Liver (tissue), 9 donors: ENCODE measurements around the gene IHH. TPM values are rescaled to one million over a fixed set of nuclear protein-coding genes. Genes with fewer than 3 reads are reported as not detected.

Source experiments
- DNase-seq: peaks from one replicate; pipeline ENCODE4 v3.0.0-alpha.2; 2017; ENCODE audit warnings: low spot score
- H3K27ac ChIP-seq, 2 donors: one replicate each; pipeline ENCODE4 v1.7.0; 2013; ENCODE audit warnings: inconsistent platforms in 2 of 2, low read length in 2 of 2, control low read depth in 1 of 2, low read depth in 1 of 2, mild to moderate bottlenecking in 1 of 2
- H3K27me3 ChIP-seq, 4 donors: one replicate each; pipeline versions ENCODE4 v1.6.1 to v1.7.0; 2013; ENCODE audit warnings: low read length in 3 of 4, inconsistent platforms in 1 of 4, mild to moderate bottlenecking in 1 of 4, moderate library complexity in 1 of 4; ENCODE audit not compliant: control insufficient read depth in 4 of 4, insufficient read depth in 4 of 4
- H3K36me3 ChIP-seq, 4 donors: one replicate each; pipeline versions ENCODE4 v1.6.1 to v1.7.0; 2013; ENCODE audit warnings: low read length in 3 of 4, mild to moderate bottlenecking in 3 of 4, low read depth in 1 of 4, moderate library complexity in 1 of 4; ENCODE audit not compliant: control insufficient read depth in 4 of 4, insufficient read depth in 3 of 4
- H3K4me1 ChIP-seq, 4 donors: one replicate each; pipeline versions ENCODE4 v1.6.1 to v1.7.0; 2013; ENCODE audit warnings: low read length in 3 of 4, mild to moderate bottlenecking in 3 of 4, moderate library complexity in 1 of 4; ENCODE audit not compliant: control insufficient read depth in 4 of 4, insufficient read depth in 4 of 4
- H3K4me3 ChIP-seq, 3 donors: one replicate each; pipeline versions ENCODE4 v1.6.1 to v1.7.0; 2013; ENCODE audit warnings: low read length in 3 of 3, control low read depth in 1 of 3, low read depth in 1 of 3, mild to moderate bottlenecking in 1 of 3
- H3K9ac ChIP-seq, 2 donors: one replicate each; pipeline ENCODE4 v1.7.0; 2013; ENCODE audit warnings: low read length in 2 of 2, mild to moderate bottlenecking in 2 of 2, moderate library complexity in 2 of 2, control low read depth in 1 of 2, low read depth in 1 of 2
- H3K9me3 ChIP-seq, 4 donors: one replicate each; pipeline versions ENCODE4 v1.6.1 to v1.7.0; 2013; ENCODE audit warnings: low read length in 3 of 4; ENCODE audit not compliant: control insufficient read depth in 4 of 4
- EGR1 ChIP-seq, 2 donors: IDR thresholded peaks; 2 replicates each; pipeline ENCODE4 v1.6.1; 2016 to 2018; ENCODE audit warnings: antibody characterized with exemption in 2 of 2, low read depth in 2 of 2
- FOXA1 ChIP-seq: IDR thresholded peaks from 2 replicates; pipeline ENCODE4 v1.6.1; 2016; ENCODE audit warnings: antibody characterized with exemption
- HNF4A ChIP-seq, 2 donors: conservative IDR thresholded peaks; 2 replicates each; pipeline ENCODE4 v1.6.1; 2016; ENCODE audit warnings: antibody characterized with exemption in 2 of 2, mild to moderate bottlenecking in 2 of 2
- RAD21 ChIP-seq, 2 donors: IDR thresholded peaks; 2 replicates each; pipeline ENCODE4 v1.6.1; 2016; ENCODE audit warnings: antibody characterized with exemption in 2 of 2, mild to moderate bottlenecking in 2 of 2
- RXRA ChIP-seq, 2 donors: IDR thresholded peaks; 2 replicates each; pipeline ENCODE4 v1.6.1; 2017 to 2018; ENCODE audit warnings: antibody characterized with exemption in 2 of 2, mild to moderate bottlenecking in 1 of 2
- SP1 ChIP-seq: IDR thresholded peaks from 2 replicates; pipeline ENCODE4 v1.6.1; 2018; ENCODE audit warnings: antibody characterized with exemption, mild to moderate bottlenecking
- YY1 ChIP-seq: IDR thresholded peaks from 2 replicates; pipeline ENCODE4 v1.6.1; 2016; ENCODE audit warnings: antibody characterized with exemption, mild to moderate bottlenecking
- WGBS: extraction: QIAGEN DNeasy Blood & Tissue Kit; methylation state at CpG from one replicate; pipeline ENCODE4 v1.1.7; 2013; 5-methylcytosine and 5-hydroxymethylcytosine counted together
- polyA plus RNA-seq, 2 donors: library from polyadenylated mRNA; stranded (reverse) in 1 of 2; unstranded in 1 of 2; fragments of 200-250 nt in 1 of 2; fragments of >200 nt in 1 of 2; fragmentation: Nextera tagmentation in 1 of 2; extraction: Ambion mirVana in 1 of 2; gene quantifications; one replicate each; pipeline versions ENCODE4 v1.2.1 to v1.2.3, GENCODE V29; 2013 to 2015
- total RNA-seq, 2 donors: library from RNA; depleted of rRNA; stranded (reverse); fragments of >200 nt; gene quantifications; one replicate each; pipeline ENCODE4 v1.2.3, GENCODE V29; 2014
- TF ChIP-seq, protein P1 (sequence below): IDR thresholded peaks from 2 replicates; pipeline ENCODE4 v1.6.1; 2016; ENCODE audit warnings: antibody characterized with exemption
- TF ChIP-seq, protein P2 (sequence below): fragments of 150-350 bp; IDR thresholded peaks from 2 replicates; pipeline ENCODE4 v1.5.1; 2017; ENCODE audit warnings: improper control_type of control experiment, low read depth, low read length; ENCODE audit not compliant: missing input control
- TF ChIP-seq, protein P3 (sequence below): IDR thresholded peaks from 2 replicates; pipeline ENCODE4 v1.6.1; 2016; ENCODE audit warnings: antibody characterized with exemption
- donor health status: healthy.
- donor health status: healthy.
- donor health status: healthy.
- donor health status: healthy.
- donor health status: healthy.

The IHH gene
- total and polyA plus RNA-seq, 4 donors: 0.51 to 2.4 (median 0.79) TPM

DNA sequence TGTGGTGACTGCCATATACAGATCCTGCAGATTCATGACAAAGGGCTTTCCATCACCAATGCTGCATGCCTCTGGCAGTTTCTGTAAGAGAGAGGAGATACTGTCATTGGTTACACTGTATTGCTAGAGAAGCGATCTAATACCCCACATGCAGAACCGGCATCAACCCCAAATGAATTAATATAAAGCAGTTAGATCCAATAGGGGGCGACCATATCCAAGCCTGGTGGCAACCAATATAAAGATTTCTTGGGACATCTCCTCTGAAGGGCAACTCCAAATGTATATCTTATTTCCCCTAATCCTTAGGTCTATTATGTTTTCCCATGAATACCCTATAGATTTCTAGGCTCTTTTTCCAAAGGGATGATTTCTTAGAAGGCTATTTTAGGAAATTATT lies 17.4 kb upstream of the IHH start:
- no peak for DNase-seq
- peaks cover 3 to 24% (median 13%) of the 10 kb centered on the region in 4 donors for H3K36me3 ChIP-seq
- 89% methylated on average over 3 of the region's 3 CpGs for WGBS
- no peak overlapping the region for H3K4me3 ChIP-seq
- no peaks in the 10 kb centered on the region for H3K9me3 ChIP-seq
- H3K9ac ChIP-seq: no peak overlapping the region
- no peaks in the 10 kb centered on the region for H3K27me3 ChIP-seq
- no peak overlapping the region for H3K27ac ChIP-seq
- H3K4me1 ChIP-seq: peaks cover 0 to 22% (median 5%) of the 10 kb centered on the region in 4 donors
- TF ChIP-seq RAD21 (IDR thresholded peaks at IDR 0.05): peak; percentile 32 to 44
- TF ChIP-seq EGR1 (IDR thresholded peaks at IDR 0.05; ENCODE audit: low read depth in 2 of 2): no peak

DNA sequence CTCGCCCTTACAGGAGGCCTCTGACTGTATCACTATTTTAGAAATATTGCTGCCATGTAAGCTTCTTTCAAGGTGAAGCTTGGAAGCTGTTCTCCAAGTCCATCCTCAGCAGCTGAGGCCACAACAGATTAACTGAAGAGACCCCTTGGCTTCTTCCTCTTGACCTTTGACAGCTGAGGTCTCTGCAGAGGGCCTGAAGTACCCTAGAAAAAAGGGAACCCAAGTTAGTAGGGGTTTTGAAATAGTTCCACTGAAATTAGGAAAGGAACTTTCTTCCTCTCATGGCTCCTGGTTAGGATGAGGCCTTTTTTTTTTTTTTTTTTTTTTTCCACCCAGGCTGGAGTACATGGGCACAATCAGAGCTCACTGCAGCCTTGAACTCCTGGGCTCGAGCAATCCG lies 15.5 kb upstream of the IHH start:
- Histone ChIP-seq H3K4me3 (no peak overlapping the region), H3K27me3 (no peaks in the 10 kb centered on the region), H3K4me1 (peaks cover 0 to 17% (median 7%) of the 10 kb centered on the region in 4 donors), H3K9ac (no peak overlapping the region), H3K36me3 (peaks cover 3 to 24% (median 13%) of the 10 kb centered on the region in 4 donors), H3K9me3 (no peaks in the 10 kb centered on the region), H3K27ac (no peak overlapping the region)
- no peak for DNase-seq
- TF ChIP-seq RAD21 (IDR thresholded peaks at IDR 0.05) (no peak), RXRA (IDR thresholded peaks at IDR 0.05) (no peak), HNF4A (conservative IDR thresholded peaks at IDR 0.05) (no peak), YY1 (no peak), EGR1 (IDR thresholded peaks at IDR 0.05; ENCODE audit: low read depth in 2 of 2) (no peak), FOXA1 (no peak), SP1 (no peak)
- TF ChIP-seq, protein P1, sequence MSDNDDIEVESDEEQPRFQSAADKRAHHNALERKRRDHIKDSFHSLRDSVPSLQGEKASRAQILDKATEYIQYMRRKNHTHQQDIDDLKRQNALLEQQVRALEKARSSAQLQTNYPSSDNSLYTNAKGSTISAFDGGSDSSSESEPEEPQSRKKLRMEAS: no peak
- WGBS: 90% methylated on average over 3 of the region's 3 CpGs

DNA sequence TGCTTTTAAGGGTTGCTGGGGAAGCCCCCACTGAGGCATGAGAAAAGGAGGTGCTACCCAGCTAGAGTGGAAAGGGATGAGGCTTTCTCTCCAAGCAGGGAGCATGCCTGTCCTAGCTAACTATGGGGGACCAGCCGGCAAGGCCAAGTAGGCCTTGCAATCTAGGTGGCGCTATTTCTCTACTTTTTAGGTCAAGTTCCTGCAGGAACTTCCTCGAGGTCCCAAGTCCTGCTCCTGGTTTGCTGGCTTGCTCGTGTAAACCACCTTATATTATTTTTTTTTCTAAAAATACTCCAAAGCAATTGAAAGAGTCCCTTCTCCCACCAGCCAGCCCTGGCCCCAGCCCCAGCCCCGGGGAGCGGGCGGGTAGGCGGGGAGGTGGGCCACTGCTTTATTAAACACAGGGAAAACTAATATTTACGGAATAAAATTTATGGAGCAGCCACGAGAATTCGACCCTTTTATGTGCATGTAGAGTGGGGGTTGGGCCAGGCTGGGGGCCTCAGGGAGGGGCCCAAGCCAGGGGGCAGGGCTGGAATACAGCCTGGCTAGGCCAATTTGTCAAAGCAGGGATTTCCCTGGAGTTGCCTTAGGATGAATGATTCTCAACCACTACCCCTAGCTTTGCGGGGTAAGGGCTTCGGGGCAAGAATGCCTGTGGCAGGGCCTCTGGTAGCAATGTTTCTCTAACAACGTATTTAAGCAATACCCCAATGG lies 12.8 kb upstream of the IHH start:
- Histone ChIP-seq H3K36me3 (peaks cover 3 to 24% (median 13%) of the 10 kb centered on the region in 4 donors), H3K27ac (no peak overlapping the region), H3K27me3 (no peaks in the 10 kb centered on the region), H3K9ac (no peak overlapping the region), H3K9me3 (no peaks in the 10 kb centered on the region), H3K4me1 (peaks cover 0 to 15% (median 11%) of the 10 kb centered on the region in 4 donors), H3K4me3 (no peak overlapping the region)
- no peak for DNase-seq
- WGBS: 55% methylated on average over 14 of the region's 14 CpGs
- TF ChIP-seq RAD21 (IDR thresholded peaks at IDR 0.05) (peak; percentile 81 to 85), HNF4A (conservative IDR thresholded peaks at IDR 0.05) (peak in 1 of 2 donors; percentile 12)
- TF ChIP-seq, protein P2, sequence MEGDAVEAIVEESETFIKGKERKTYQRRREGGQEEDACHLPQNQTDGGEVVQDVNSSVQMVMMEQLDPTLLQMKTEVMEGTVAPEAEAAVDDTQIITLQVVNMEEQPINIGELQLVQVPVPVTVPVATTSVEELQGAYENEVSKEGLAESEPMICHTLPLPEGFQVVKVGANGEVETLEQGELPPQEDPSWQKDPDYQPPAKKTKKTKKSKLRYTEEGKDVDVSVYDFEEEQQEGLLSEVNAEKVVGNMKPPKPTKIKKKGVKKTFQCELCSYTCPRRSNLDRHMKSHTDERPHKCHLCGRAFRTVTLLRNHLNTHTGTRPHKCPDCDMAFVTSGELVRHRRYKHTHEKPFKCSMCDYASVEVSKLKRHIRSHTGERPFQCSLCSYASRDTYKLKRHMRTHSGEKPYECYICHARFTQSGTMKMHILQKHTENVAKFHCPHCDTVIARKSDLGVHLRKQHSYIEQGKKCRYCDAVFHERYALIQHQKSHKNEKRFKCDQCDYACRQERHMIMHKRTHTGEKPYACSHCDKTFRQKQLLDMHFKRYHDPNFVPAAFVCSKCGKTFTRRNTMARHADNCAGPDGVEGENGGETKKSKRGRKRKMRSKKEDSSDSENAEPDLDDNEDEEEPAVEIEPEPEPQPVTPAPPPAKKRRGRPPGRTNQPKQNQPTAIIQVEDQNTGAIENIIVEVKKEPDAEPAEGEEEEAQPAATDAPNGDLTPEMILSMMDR: peak; percentile 59
- TF ChIP-seq, protein P3, sequence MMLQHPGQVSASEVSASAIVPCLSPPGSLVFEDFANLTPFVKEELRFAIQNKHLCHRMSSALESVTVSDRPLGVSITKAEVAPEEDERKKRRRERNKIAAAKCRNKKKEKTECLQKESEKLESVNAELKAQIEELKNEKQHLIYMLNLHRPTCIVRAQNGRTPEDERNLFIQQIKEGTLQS: no peak
